K562 (cell line): Measurements from ENCODE around the gene CAPN10. TPM values are rescaled to one million over a fixed set of nuclear protein-coding genes. Genes with fewer than 3 reads are reported as not detected.

Experiments used
- BACH1 ChIP-seq: fragments of 200-800 bp; sonication (Bioruptor generic); IDR thresholded peaks from 2 replicates; pipeline ENCODE4 v1.6.1; 2016; ENCODE audit warnings: missing genetic modification characterization, missing compliant biosample characterization
- CREB1 ChIP-seq, 2 experiments: sonication (generic) in 1 of 2; formaldehyde crosslinking in 1 of 2; IDR thresholded peaks; 2 replicates each; pipeline versions ENCODE4 v1.6.1 to v1.8.0; 2012 to 2022; ENCODE audit warnings: inconsistent platforms in 1 of 2, mild to moderate bottlenecking in 1 of 2, missing genetic modification reagents in 1 of 2, moderate library complexity in 1 of 2
- CREM ChIP-seq: IDR thresholded peaks from 2 replicates; pipeline ENCODE4 v1.6.1; 2014; ENCODE audit warnings: antibody characterized with exemption, low read depth
- E2F1 ChIP-seq: sonication (generic); formaldehyde crosslinking; IDR thresholded peaks from 2 replicates; pipeline ENCODE4 v1.8.1; 2023; ENCODE audit warnings: mild to moderate bottlenecking, missing genetic modification reagents, moderate library complexity
- ESRRB ChIP-seq: fragments of 250-450 bp; sonication (Bioruptor Pico); IDR thresholded peaks from 2 replicates; pipeline ENCODE4 v1.5.0; 2020; ENCODE audit warnings: mild to moderate bottlenecking, moderate library complexity, borderline replicate concordance
- FOXK1 ChIP-seq: sonication (generic); formaldehyde crosslinking; IDR thresholded peaks from 2 replicates; pipeline ENCODE4 v1.8.0; 2022; ENCODE audit warnings: missing genetic modification reagents, mild to moderate bottlenecking, borderline replicate concordance
- GABPB1 ChIP-seq: sonication (generic); formaldehyde crosslinking; IDR thresholded peaks from 2 replicates; pipeline ENCODE4 v1.8.0; 2022; ENCODE audit warnings: mild to moderate bottlenecking, missing genetic modification reagents
- JUND ChIP-seq, 2 experiments: IDR thresholded peaks; 2 replicates in 1 of 2; 3 replicates in 1 of 2; pipeline ENCODE4 v1.6.1; 2011; ENCODE audit warnings: borderline replicate concordance in 2 of 2, low read depth in 2 of 2, low read length in 2 of 2, improper control_type of control experiment in 1 of 2, missing biosample characterization in 1 of 2, missing genetic modification characterization in 1 of 2, missing genetic modification reagents in 1 of 2
- MEF2D ChIP-seq: conservative IDR thresholded peaks from 2 replicates; pipeline ENCODE4 v1.6.1; 2016; ENCODE audit warnings: low read depth, missing genetic modification characterization, missing compliant biosample characterization
- MEIS2 ChIP-seq: fragments of 450-650 bp; IDR thresholded peaks from 2 replicates; pipeline ENCODE4 v1.6.1; 2014; ENCODE audit warnings: mild to moderate bottlenecking; ENCODE audit not compliant: partially characterized antibody
- MTA2 ChIP-seq: fragments of 450-650 bp; IDR thresholded peaks from 2 replicates; pipeline ENCODE4 v1.6.1; 2016; ENCODE audit warnings: low read depth
- PHB2 ChIP-seq: fragments of 450-650 bp; IDR thresholded peaks from 2 replicates; pipeline ENCODE4 v1.6.1; 2017; ENCODE audit warnings: low read depth
- RAD21 ChIP-seq, 2 experiments: fragments of 250-450 bp in 1 of 2; fragments of 450-650 bp in 1 of 2; sonication (Bioruptor Pico) in 1 of 2; formaldehyde crosslinking in 1 of 2; IDR thresholded peaks in 1 of 2; conservative IDR thresholded peaks in 1 of 2; 2 replicates each; pipeline versions ENCODE4 v1.4.0 to v1.8.0; 2020 to 2022; ENCODE audit warnings: mild to moderate bottlenecking in 2 of 2, moderate library complexity in 1 of 2
- SIX5 ChIP-seq, 2 experiments: IDR thresholded peaks; 2 replicates each; pipeline ENCODE4 v1.6.1; 2011; ENCODE audit warnings: low read length in 2 of 2, borderline replicate concordance in 1 of 2, low read depth in 1 of 2, mild to moderate bottlenecking in 1 of 2, moderate library complexity in 1 of 2; ENCODE audit not compliant: insufficient read depth in 1 of 2
- SRSF1 ChIP-seq: fragments of 200-400 bp; formaldehyde crosslinking; IDR thresholded peaks from 2 replicates; pipeline ENCODE4 v1.6.1; 2017; ENCODE audit warnings: mild to moderate bottlenecking, low read depth, low read length, moderate library complexity
- TCF3 ChIP-seq: sonication (generic); formaldehyde crosslinking; IDR thresholded peaks from 2 replicates; pipeline ENCODE4 v1.4.0; 2020; ENCODE audit warnings: mild to moderate bottlenecking, missing genetic modification reagents
- TEAD1 ChIP-seq, 2 experiments: fragments of 450-650 bp in 1 of 2; sonication (generic) in 1 of 2; formaldehyde crosslinking; IDR thresholded peaks; 2 replicates each; pipeline versions ENCODE4 v1.4.0 to v1.8.0; 2020 to 2022; ENCODE audit warnings: mild to moderate bottlenecking in 2 of 2, missing genetic modification reagents in 1 of 2
- TEAD2 ChIP-seq: fragments of 450-650 bp; IDR thresholded peaks from 2 replicates; pipeline ENCODE4 v1.6.1; 2016; ENCODE audit warnings: missing genetic modification characterization, control low read depth, missing compliant biosample characterization
- ZSCAN29 ChIP-seq: fragments of 450-650 bp; IDR thresholded peaks from 2 replicates; pipeline ENCODE4 v1.6.1; 2017
- polyA plus RNA-seq, 8 experiments: library from polyadenylated mRNA; depleted of rRNA in 4 of 8; stranded (reverse) in 5 of 8; unstranded in 3 of 8; fragments of >200 nt; fragmentation: Nextera tagmentation in 2 of 8; fragmentation: Illumina TruSeq in 1 of 8; extraction: Ambion mirVana in 2 of 8; extraction: Trizol in 1 of 8; gene quantifications; 2 replicates each; pipeline versions ENCODE4 v1.2.1 to v1.2.3, GENCODE V29; 2011 to 2014; ENCODE audit warnings: inconsistent platforms in 1 of 8, missing spikeins in 1 of 8
- total RNA-seq, 7 experiments: library from RNA; depleted of rRNA in 6 of 7; stranded (reverse); fragments of >200 nt in 6 of 7; fragmentation: Illumina TruSeq in 2 of 7; extraction: Trizol in 2 of 7; gene quantifications; 2 replicates each; pipeline versions ENCODE4 v1.2.1 to v1.2.3, GENCODE V29; 2011 to 2021; ENCODE audit warnings: low replicate concordance in 1 of 7
- TF ChIP-seq, protein P1 (sequence below), 2 experiments: fragments of 200-800 bp in 1 of 2; sonication (Bioruptor generic) in 1 of 2; sonication (generic) in 1 of 2; formaldehyde crosslinking in 1 of 2; IDR thresholded peaks in 1 of 2; conservative IDR thresholded peaks in 1 of 2; 2 replicates each; pipeline versions ENCODE4 v1.5.0 to v1.6.1; 2016 to 2020; ENCODE audit warnings: missing compliant biosample characterization in 1 of 2, missing genetic modification characterization in 1 of 2, missing genetic modification reagents in 1 of 2
- TF ChIP-seq, protein P2 (sequence below): fragments of 450-650 bp; formaldehyde crosslinking; IDR thresholded peaks from 2 replicates; pipeline ENCODE4 v1.4.0; 2022; ENCODE audit warnings: missing genetic modification characterization

CAPN10 gene
- total and polyA plus RNA-seq, 9 of the 15 experiments (the other 6 are each of a cell fraction or from before 2014, with no cell fraction given): 0.08 to 26.1 (median 8.4) TPM

DNA sequence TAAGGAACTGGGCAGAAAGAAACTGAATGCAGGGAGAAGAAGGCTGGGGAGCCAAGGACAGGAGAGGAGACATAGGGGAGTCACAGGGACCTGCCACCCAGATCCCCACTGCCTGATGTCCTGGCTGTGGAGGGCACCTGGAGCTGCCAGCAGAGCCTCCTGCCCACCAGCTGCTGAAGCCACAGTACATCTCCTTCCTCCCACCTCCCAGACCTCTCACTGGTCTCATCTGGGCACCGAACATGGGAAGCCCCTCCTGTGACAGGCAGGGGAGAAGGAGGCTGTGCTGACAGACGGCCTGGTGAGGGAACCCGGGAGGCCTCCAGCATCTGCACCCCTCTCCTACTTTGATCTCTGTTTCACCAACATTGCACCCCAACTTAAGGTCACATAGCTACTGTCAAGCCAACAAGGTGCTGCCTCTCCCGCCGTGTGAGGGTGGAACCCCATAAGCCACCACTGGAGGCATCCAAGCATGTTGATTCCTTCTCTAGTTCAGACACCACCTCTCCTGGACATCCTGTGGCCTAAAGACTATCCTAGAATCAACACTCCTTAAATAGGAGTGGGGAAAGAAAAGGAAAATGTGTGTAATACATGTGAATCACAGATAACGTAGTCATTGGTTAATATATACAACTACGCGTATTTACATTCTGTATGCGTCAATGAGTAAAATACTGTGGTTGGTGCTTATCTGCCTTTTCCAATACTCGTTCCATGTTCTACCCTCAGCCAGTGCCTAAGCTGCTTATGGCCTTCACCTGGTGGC is 21.8 kb upstream of the CAPN10 start (continued):
- TF ChIP-seq SRSF1 (no peak), GABPB1 (CRISPR knock-in tag) (0 out of 2 replicates have a peak, but pooled peaks have one; percentile 9), TCF3 (CRISPR knock-in tag) (0 out of 2 replicates have a peak, but pooled peaks have one; percentile 7), SIX5 (IDR thresholded peaks at IDR 0.05; ENCODE audit: borderline replicate concordance in 1 of 2, insufficient read depth in 1 of 2, low read depth in 1 of 2, low read length in 2 of 2) (no peak), RAD21 (CRISPR knock-in tag; conservative IDR thresholded peaks at IDR 0.05 in 1 of 2, IDR thresholded peaks at IDR 0.05 in 1 of 2) (peak; percentile 17 to 32; a peak in 2 of 4 replicates), TEAD2 (no peak), MEIS2 (no peak), FOXK1 (CRISPR knock-in tag) (no peak), BACH1 (tag) (peak; percentile 2; the same call in 1 of the 2 replicates), MEF2D (tag) (peak; percentile 33; the same call in 1 of the 2 replicates), E2F1 (CRISPR knock-in tag) (no peak), ZSCAN29 (no peak), PHB2 (no peak), JUND (IDR thresholded peaks at IDR 0.05; ENCODE audit: borderline replicate concordance, low read depth, low read length) (peak; percentile 45; the same call in 1 of the 2 replicates), JUND (tag; IDR thresholded peaks at IDR 0.05; ENCODE audit: borderline replicate concordance, low read depth, low read length) (no peak; the same call in 2 of the 3 replicates), TEAD1 (CRISPR knock-in tag; IDR thresholded peaks at IDR 0.05) (peak in 1 of 2 experiments; percentile 24; a peak in 1 of 4 replicates), ESRRB (CRISPR knock-in tag) (no peak), CREM (peak; percentile 37; the same call in 1 of the 2 replicates), MTA2 (no peak), CREB1 (IDR thresholded peaks at IDR 0.05) (no peak), CREB1 (CRISPR knock-in tag; IDR thresholded peaks at IDR 0.05) (peak; percentile 38; the same call in 1 of the 2 replicates)
- TF ChIP-seq, protein P1, sequence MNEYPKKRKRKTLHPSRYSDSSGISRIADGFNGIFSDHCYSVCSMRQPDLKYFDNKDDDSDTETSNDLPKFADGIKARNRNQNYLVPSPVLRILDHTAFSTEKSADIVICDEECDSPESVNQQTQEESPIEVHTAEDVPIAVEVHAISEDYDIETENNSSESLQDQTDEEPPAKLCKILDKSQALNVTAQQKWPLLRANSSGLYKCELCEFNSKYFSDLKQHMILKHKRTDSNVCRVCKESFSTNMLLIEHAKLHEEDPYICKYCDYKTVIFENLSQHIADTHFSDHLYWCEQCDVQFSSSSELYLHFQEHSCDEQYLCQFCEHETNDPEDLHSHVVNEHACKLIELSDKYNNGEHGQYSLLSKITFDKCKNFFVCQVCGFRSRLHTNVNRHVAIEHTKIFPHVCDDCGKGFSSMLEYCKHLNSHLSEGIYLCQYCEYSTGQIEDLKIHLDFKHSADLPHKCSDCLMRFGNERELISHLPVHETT (CRISPR knock-in tag; conservative IDR thresholded peaks at IDR 0.05 in 1 of 2, IDR thresholded peaks at IDR 0.05 in 1 of 2): peak in 1 of 2 experiments; percentile 4; a peak in 1 of 4 replicates
- TF ChIP-seq, protein P2, sequence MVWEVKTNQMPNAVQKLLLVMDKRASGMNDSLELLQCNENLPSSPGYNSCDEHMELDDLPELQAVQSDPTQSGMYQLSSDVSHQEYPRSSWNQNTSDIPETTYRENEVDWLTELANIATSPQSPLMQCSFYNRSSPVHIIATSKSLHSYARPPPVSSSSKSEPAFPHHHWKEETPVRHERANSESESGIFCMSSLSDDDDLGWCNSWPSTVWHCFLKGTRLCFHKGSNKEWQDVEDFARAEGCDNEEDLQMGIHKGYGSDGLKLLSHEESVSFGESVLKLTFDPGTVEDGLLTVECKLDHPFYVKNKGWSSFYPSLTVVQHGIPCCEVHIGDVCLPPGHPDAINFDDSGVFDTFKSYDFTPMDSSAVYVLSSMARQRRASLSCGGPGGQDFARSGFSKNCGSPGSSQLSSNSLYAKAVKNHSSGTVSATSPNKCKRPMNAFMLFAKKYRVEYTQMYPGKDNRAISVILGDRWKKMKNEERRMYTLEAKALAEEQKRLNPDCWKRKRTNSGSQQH (CRISPR knock-in tag): no peak
